COLO668 (cell line): ENCODE data around the gene AFMID.

Experiments used
- DNase-seq: peaks from one replicate; lab custom pipeline; 2025; ENCODE audit not compliant: unreplicated experiment; lab: John Stamatoyannopoulos, UW

The AFMID gene

DNA sequence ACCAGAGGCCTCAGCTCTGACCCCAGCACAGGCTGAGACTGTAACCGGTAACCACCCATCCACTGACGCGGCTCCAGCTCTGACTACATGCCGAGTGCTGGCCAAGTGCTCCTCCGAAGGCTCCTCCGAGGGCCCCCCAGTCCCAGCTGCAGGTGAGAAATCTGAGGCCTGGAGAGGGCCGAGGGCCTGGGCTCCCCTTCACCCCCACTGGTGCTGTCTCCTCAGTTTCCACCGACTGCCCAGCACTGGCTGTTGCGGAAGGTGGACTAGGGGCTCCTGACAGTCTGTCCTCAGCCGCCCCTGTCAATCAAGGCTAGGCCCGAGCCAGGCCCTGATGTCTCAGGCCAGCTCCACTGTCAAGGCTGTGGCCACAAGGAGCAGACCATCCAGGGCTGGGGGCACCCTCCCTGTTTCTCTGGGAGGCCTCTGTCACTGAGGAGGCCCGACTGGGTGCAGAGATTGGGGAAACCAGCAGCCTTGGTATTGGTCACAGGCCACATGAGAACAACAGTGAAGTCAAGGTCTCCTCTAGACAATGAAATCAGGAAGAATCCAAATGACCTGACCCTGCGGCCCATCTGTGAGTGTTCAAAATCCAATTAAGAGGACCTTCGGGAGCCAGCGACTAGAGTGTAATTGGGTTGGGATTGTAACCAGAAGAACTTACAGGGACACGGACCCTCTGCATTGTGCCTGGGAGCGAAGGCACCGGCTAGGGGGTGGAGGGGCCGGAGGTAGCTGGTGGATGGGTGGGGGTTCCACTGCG lies 49.4 kb downstream of the AFMID start:
- no peak for DNase-seq

DNA sequence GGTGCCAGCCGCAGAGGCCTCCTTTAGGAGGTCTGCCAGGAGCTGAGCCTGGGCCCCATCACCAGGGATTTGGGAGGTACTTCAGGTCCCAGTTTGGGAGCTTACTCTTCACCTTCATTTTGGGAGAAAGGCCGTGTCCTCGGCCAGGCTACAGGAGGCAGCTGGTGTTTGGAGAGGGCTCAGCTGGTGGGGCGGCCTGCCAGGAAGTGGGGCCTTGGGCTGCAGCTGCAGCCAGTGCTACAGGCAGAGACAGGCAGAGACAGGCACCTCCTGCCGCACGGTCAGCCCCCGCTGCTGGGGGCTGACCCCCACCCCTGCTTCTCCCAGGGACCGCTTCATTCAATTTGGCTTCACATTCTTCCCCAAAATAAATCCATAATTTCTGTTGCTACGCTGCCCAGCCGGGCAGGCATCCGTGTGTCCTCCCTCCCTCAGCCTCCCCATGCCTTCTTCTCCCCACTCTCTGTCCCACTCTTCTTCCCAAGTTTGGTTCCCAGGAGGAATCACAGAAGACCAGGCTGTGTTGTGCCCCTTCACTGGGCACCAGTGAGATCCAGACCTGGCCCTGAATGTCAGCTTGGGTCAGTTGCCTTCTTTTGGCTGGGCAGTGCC lies 50.3 kb downstream of the AFMID start:
- no peak for DNase-seq

DNA sequence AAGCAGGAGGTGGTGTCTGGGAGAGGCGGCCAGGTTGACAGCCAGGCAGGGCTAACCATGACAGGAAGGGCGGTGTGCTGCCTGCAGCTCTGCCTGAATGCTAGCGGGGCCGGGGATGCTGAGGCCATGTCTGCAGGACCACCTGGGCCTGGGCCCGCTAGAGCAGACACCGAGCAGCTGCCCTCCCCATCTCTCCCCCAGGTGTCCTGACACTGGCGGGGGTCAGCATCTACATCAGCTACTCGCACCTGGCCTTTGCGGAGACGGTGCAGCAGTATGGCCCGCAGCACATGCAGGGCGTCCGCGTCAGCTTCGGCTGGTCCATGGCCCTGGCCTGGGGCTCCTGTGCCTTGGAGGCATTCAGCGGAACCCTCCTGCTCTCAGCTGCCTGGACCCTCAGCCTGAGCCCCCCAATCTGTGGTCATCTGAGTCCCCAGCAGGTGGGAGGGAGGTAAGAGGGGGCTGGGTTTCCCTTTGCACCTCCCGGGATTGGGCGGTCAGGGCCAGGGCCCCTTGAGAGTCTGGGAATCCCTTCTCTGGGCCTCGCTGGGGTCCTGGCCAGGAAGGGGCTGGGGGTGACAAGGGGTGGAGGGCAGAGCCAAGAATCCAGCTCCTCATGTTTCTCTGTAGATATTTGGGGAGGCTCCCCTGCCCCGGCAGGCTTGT lies 51.8 kb downstream of the AFMID start:
- DNase-seq: no peak

DNA sequence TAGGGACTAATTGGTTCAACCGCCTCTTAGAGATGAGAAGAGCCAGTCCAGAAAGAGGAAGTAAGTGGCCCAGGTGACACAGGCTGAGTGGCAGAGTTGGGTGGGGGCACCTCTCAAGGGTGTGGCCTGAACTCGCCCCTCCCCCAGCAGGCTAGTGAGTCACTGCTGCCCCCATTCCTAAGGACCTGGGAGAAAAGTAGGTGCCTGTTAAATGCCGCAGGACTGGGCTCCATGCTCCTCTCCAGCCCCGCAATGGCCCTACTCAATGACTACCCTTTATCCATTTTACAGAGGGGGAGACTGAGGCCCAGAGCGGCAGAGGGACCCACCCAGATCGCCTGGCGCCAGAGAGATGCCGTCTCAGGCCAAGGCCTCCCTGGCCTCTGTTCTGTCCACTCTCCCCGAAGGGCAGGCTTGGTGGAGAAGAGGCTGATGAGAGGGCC lies 52.3 kb downstream of the AFMID start:
- DNase-seq: no peak

DNA sequence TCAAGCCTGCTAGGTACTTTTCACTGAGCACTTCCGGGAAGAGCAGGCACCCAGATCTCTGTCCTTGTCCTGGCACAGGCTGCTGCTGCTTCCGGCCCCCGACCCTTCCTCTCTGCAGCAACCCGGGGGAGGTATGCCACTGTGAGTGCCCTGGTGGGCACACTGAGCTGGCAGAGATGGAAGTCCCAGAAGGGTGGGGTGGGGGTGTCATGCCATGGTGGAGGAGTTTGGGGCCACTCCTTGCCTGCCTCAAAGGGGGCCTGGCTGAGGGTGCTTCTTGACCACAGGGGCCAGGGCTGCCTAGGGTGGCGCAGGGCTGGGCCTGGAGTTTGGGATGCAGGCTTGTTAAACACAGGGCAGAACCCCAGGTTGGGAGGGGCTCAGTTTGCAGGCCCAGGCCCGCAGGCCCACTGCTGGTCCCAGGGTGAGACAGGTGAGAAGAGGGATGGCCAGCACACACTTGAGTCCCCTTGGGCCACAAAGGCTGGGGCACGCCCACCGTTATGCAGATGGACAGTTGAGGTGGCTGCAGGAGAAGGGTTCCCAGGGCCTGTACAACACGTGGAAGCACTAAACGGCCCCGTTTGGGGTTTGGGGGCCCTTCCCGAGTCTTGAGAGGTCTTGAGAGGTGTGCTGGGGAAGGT lies 53.0 kb downstream of the AFMID start:
- DNase-seq: no peak

DNA sequence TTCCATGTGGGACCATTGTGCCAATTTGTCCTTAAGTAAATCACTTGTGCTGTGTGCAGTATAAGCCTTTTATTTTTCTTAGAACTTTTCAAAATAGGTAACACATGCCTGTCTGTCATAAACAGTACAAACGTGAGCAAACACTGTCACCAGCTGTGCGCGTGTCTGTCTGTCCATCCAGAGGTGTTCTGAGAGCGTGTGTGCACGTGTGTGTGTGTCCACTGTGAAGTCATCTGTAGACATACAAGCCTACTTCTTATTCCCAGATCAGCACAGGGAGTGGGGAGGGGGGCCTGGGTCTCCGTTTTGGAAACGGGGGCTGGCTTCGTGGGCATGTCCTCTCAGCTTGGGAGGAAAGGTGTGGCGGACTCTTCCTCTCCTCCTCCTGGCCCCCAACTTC lies 53.7 kb downstream of the AFMID start:
- no peak for DNase-seq

DNA sequence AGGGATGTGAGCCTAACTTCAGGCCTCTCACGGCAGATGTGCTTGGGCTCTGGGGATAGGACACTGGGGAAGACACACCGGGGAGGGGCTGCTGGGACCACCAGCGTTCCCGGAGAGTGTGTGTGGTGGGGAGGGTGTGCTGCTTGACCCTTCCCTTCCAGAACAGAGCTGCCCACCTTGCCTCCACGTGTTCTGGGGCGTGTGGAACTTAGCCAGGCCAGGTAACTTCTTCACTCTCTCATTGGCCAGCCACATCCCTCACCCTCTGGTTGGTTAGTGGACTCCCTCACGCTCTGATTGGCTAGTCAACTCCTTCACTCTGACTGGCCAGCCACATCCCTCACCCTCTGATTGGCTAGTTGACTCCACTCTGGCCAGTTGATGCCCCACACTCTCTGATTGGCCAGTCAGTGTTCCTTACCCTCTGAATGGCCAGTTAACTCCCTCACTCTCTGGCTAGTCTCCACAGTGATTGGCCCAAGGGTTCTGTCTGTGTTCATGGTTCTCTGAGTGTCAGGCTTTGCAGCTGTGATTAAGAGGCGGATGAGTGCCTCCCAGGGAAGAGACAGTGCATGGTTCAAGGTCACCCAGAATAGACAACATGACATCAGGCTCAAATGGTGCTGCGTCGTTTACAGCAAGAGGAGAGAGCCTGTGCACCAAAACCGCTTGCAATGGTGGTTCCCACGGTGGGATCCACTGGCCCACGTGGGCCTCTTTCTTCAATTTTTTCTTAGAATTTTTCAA lies 54.3 kb downstream of the AFMID start:
- no peak for DNase-seq

DNA sequence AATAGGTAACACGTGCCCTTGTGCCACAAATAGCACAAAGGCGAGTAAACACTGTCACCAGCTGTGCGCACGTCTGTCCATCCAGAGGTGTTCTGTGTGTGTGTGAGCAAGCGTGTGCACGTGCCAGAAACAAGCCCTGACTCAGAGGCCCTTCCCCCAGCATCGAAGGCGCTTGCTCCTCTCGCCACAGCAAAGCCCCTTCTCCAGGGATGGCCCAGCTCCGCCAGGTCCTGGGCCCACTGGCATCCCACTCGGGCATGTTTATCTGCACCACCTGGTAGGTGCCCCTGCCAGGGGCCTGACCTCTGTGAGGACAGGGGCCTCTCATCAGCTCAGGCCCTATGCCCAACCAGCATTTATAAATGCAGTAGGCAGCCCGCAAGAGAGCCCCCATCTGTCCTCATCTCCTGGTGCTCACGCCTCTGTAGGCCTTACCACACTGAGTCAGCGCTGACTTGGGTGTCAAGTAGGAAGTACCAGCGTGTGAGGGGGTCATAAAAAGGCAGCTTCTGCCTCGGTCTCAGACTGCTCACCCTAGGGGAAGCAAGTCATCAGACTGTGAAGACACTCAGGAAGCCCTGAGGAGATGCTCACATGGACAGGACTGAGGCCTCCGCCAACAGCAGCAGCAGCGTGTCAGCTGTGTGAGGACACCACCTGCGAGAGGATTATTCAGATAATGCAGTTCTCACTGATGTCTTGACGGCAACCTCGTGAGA lies 55.0 kb downstream of the AFMID start:
- no peak for DNase-seq

DNA sequence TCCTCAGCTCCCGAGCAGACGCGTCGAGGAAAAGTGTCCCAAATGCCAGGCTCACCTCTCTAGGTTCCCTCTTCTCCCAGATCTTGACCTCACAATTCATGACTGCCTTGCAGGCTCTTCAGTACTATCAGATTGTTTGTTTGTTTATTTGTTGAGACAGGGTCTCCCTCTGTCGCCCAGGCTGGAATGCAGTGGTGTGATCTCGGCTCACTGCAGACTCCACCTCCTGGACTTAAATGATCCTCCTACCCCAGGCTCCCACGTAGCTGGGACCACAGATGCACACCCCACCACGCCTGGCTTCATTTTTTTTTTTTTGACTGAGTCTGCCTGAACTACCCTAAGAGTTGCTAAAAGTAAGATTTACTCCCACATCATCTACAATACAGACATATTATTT lies 60.1 kb downstream of the AFMID start:
- no peak for DNase-seq

DNA sequence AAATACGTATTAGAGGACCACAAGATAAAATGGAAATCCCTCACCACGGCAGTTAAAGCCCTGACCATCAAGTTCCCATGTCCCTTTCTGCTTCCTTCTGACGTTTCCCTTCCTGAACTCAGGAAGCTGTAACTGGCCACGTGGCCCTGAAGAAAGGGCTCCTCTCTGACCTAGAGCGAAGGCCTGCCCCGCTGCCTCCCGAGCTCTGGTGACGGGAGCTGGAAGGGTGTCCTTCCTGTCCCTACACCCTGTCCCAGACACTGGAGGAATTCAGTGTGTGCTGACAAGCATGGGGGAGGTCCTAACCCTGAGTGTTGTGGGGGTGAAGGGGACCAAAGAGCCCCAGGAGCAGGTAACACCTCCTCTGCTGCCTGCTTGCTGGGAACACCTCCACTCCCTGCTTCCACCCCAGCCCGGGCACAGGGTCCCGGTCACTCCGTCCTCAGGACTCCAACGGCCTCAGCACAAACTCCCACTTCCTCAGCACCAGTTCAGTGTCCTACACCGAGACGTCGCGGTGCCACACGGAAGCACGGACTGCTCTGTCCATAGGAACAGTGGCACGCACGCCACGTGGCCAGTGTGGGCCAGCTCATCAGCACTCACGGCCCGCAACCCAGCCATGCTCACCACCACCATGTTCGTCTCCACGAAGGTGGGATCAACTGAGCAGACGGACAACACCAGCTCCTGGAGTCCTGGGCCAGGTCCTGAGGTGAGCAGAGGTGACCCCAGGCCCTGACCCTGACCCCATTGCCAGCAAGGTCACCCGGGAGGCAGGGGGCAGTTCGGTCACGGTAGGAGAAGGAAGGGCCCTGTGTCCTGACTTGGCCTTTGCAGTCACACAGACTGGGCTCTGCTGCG lies 61.1 kb downstream of the AFMID start:
- no peak for DNase-seq

DNA sequence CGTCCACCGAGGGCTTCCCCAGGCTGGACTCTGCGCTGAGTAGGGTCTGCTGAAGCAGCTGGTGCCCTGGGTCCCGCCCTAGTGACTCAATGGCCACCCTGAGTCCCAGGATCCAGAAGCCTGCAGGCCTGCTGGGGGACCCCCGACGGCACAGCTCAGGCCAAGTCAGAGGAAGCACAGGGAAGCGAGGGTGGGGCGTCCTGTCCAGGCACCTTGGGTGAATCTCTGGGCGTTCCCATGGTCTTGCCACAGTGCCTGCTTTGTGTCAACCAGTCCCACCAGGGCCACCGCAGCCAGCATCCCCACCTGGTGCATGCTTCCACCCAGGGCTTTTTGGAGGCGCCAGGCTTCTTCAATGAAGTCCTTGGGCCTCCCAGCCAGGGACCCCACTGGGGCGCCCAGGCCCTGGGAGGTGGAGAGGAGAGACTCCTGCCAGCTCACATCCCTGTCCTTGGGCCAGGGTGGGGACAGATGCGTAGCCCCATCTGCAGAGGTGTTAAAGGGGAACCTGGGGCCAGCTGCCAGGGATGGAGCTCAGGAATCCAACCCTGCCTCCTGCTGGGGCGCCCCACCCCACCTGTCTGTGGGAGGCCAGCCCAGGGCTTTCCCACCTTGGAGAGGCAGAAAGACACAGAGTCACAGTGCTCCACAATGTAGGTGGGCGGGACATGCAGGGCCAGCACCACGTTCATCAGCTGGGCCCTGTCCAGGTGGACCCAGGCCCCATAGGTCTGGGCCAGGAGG lies 62.1 kb downstream of the AFMID start:
- DNase-seq: no peak

DNA sequence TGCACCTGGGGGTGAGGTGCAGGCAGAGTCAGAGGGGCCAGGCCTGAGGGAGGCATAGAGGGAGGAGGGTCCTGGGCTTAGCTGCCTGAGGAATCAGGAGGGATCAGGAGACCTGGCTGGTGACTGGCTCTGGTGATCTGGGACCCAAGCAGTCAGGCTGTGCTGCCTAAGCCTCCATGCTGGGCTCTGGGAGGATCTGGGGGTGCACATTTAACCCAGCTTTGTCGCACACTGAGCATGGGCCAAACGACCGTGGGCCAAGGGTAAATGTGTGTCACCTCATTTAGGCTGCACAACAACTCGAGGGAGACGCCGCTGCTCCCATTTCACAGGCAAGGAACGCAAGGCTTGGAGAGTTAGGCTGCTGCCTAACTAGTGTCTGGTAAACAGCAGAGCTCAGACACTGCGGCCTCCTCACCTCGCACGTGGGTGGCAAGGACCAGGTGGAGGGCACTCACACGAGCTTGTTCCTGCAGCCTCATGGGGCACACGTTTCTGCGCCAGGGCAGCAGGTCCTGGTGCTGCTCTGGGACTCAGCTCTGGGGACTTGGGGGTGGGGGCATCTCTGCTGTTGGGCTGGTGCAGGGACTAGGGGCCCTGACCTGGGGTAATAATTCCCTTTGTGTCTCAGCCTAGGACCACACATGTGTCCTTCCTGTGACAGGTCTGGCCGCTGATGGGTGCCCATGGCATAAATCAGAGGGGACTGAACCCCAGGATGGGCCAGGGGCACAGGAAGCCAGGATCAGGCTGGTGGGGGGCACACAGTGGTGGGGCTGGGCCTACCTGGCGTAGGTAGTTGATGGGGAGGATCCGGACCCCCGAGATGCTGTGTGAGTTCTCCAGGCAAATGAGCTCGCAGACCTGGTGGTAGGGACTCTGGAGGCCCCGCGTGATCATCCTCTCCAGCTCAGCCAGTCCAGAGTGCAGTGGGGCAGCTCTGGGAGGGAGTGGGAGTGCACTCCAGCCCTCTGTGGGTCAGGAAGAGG lies 63.0 kb downstream of the AFMID start:
- no peak for DNase-seq

DNA sequence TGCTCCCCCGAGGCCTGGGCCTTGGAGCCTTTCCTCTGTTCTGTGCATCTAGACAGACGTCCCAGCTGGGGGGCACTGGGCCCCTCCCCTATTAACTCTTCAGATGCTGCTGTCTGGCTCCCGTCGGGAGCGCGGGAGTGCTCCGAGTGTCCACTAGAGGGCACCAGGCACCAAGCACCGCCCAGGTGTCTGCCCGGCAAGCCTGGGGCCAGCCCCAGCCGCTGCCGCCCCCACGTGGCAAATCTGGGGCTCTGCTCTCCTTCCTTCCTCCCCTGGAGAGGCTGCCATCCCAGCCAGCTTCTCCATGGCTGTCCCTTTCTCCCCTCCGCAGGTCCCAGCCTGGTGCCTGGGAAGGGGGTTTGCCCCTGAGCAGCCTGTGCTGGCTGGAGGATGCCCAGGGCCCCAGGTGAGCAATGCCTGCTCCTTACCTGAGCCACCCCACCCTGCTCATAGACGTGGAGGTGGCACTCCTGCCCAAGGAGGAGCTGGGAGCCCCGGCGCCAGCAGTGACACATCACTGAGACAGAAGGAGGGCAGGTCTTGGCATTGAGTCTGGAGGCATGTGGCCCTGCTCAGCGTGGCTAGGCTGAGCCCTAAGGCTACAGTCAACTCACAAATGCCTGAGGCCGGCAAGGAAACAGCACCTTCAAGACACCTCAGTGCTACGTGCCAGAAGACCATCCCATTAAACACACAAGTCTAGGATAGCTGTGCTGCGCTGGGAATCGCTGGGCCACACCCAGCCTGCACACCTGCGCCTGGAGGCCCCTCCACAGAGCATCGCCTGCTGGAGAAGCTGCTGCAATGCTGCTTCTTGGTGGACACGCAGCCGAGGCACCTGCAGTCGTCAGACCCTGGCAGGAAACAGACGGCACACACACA lies 64.0 kb downstream of the AFMID start:
- DNase-seq: peak; percentile 78

DNA sequence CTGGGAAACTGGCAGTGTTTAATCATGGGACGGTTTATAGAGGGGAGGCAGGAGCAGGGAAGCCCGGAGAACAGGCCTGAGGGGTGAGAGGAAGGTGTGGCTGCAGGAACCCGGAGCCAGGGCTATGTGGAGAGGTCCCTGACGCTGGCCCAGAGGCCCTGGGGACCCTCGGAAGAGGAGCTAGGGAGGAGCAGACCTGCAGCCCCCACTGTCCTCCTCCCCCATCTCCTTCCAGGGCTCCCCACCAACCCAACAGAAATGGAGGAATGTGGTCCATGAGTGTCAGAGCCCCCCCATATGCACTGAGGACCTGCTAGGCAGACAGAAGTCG lies 64.6 kb downstream of the AFMID start:
- DNase-seq: no peak

DNA sequence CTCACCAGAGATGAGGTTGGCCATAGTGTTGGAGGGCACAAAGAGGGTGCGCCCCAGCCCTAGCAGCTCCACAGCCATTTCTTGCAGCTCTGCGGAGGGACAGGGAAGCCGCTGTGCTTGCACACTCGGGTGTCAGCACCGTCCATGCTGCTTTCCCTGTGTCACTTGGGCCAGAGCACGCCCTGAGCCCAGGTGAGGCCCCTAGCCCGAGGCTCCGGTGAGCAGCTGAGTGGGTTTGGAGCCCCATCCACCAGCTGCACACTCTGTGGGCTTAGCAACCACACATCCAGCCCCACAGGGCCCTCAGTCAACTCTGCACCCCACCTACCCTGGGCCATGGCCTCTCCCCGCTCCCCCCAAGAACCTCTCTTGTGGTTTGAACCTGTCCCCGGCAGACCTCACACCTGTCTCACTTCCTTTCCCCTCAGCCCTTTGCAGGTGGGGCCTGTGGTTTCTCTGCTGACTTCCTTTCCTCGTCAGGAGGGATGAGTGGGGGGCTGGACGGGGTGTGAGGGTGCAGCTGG lies 65.0 kb downstream of the AFMID start:
- DNase-seq: no peak
